GM10248 (cell line): ENCODE data around the gene CDC6.

Source experiments
- CTCF ChIA-PET: fragments of 300-600 bp; sonication (Branson Sonifier 250); formaldehyde crosslinking; extraction: SDS; loops from one replicate; lab custom pipeline; 2021; ENCODE audit warnings: antibody characterized with exemption; lab: Yijun Ruan, JAX
- POLR2A ChIA-PET: fragments of 350-650 bp; sonication (Branson Sonifier 250); formaldehyde crosslinking; extraction: SDS; loops from one replicate; lab custom pipeline; 2020; ENCODE audit warnings: antibody characterized with exemption; lab: Yijun Ruan, JAX
- DNase-seq: peaks from one replicate; pipeline ENCODE4 v3.0.0; 2012; ENCODE audit errors: extremely low spot score
- TF ChIP-seq, protein P1 (sequence below): IDR thresholded peaks from 2 replicates; pipeline ENCODE4 v1.5.1; 2012; ENCODE audit warnings: mild to moderate bottlenecking, low read depth; ENCODE audit errors: extremely low read depth, missing control alignments, control extremely low read depth

CDC6 gene

GRCh38 chr17:40309031-40309948 is 21.6 kb downstream of the CDC6 start, which contains the start of gene RARA:
Gene RARA, plus strand, starts transcription at chr17:40309180. Its CDS starts 22,039 bp downstream, at chr17:40331219.
- TF ChIP-seq, protein P1, sequence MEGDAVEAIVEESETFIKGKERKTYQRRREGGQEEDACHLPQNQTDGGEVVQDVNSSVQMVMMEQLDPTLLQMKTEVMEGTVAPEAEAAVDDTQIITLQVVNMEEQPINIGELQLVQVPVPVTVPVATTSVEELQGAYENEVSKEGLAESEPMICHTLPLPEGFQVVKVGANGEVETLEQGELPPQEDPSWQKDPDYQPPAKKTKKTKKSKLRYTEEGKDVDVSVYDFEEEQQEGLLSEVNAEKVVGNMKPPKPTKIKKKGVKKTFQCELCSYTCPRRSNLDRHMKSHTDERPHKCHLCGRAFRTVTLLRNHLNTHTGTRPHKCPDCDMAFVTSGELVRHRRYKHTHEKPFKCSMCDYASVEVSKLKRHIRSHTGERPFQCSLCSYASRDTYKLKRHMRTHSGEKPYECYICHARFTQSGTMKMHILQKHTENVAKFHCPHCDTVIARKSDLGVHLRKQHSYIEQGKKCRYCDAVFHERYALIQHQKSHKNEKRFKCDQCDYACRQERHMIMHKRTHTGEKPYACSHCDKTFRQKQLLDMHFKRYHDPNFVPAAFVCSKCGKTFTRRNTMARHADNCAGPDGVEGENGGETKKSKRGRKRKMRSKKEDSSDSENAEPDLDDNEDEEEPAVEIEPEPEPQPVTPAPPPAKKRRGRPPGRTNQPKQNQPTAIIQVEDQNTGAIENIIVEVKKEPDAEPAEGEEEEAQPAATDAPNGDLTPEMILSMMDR: no peak
- ChIA-PET CTCF (interaction anchor here (1.0 to 30.0 kb wide), 11 partner anchors 5 to 251 kb away, joined by 3 to 604 read pairs (median 5); partner anchors contain the start of genes GJD3 and RARA), POLR2A (no interaction called here)
- peak; percentile 74 for DNase-seq

GRCh38 chr17:40309949-40310510 is 22.4 kb downstream of the CDC6 start:
- TF ChIP-seq, protein P1: no peak
- ChIA-PET CTCF (interaction anchor here (1.0 to 30.0 kb wide), 11 partner anchors 6 to 250 kb away, joined by 3 to 604 read pairs (median 5); partner anchors contain the start of genes GJD3 and RARA), POLR2A (no interaction called here)
- DNase-seq: peak; percentile 15

DNA sequence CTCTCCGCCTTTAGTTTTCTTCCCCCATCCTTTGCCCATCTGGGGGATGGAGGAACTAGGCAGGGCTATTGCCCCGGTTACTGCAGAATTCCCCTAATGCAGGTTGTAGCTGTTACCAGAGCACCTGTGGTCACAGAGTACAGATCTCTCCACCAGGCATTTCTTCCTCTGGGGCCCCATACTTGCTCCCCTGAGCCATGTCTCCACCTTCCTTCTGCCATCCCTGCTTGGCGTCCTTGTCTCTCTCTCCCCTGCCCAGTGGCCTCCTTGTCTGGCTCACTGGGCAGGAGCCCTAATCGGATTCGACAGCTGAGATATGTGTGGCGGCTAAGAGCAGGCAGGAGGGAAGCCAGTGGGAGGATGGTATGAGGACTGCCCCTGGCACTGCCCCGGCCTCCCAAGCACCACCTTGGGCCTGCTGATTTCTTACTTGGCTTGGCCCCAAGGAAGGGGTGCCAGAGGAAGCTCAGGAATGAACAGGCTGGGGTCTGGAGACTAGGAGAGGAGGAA is 23.3 kb downstream of the CDC6 start:
- ChIA-PET POLR2A (no interaction called here), CTCF (interaction anchor here (0.7 to 30.0 kb wide), 8 partner anchors 7 to 249 kb away, joined by 3 to 604 read pairs (median 4); partner anchors contain the start of genes GJD3 and RARA)
- DNase-seq: peak; percentile 50
- TF ChIP-seq, protein P1: no peak

- TF ChIP-seq, protein P1: no peak
- DNase-seq: peak; percentile 19
- ChIA-PET POLR2A (no interaction called here), CTCF (interaction anchor here (0.7 to 30.0 kb wide), 4 partner anchors 7 to 45 kb away, joined by 3 to 604 read pairs (median 86); partner anchors contain the start of genes GJD3 and RARA)
Measured at GRCh38 chr17:40311575-40311974, 23.9 kb downstream of the CDC6 start.

DNA sequence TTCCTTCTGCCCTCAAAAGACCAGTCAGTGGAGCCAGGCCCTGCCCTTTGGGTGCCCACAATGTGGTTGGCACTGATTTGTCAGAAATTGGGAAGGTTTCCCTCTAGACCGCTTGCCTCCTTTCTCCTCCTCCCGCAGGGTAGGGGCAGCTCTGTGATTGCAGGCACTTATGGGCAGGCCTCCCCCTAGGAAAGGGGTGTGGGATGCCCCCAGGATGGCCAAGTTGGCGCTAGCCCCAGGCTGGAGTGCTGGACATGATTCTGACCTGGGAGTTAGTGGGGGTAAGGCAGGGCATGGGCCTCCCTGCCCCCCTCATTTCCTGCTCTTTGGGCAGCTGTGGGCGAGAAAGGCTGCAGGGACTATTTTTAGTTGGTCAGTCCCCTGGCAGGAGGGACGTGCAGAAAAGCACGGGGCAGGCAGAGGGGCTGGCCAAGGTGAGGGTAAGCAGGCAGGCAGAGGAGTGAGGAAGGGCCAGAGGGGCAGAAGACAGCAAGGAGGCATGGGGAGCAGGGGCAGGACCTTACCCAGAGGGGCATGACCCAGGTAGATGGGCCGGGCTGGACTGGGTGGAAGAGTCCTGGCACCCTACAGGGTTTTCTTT is 24.6 kb downstream of the CDC6 start:
- DNase-seq: no peak
- TF ChIP-seq, protein P1: no peak
- ChIA-PET CTCF (interaction anchor here (0.8 to 30.0 kb wide), 4 partner anchors 8 to 44 kb away, joined by 3 to 604 read pairs (median 86); partner anchors contain the start of genes GJD3 and RARA), POLR2A (no interaction called here)
